GM12878 (cell line): ENCODE results near the gene TUBB1. TPM values are rescaled to one million over a fixed set of nuclear protein-coding genes. Genes with fewer than 3 reads are reported as not detected.

Source experiments
- ATF3 ChIP-seq: IDR thresholded peaks from 2 replicates; pipeline ENCODE4 v1.6.1; 2011; ENCODE audit warnings: low read depth, mild to moderate bottlenecking, low read length, moderate library complexity, borderline replicate concordance; ENCODE audit errors: extremely low read depth
- CBX5 ChIP-seq: sonication (generic); IDR thresholded peaks from 2 replicates; pipeline ENCODE4 v1.6.1; 2016; ENCODE audit warnings: low read depth, moderate library complexity, mild to moderate bottlenecking, inconsistent platforms
- CHD4 ChIP-seq: fragments of 200-600 bp; sonication (generic); IDR thresholded peaks from 2 replicates; pipeline ENCODE4 v1.6.1; 2016; ENCODE audit warnings: mild to moderate bottlenecking
- CREB1 ChIP-seq: IDR thresholded peaks from 2 replicates; pipeline ENCODE4 v1.6.1; 2012; ENCODE audit warnings: low read depth, mild to moderate bottlenecking, inconsistent platforms
- ELK1 ChIP-seq: IDR thresholded peaks from 2 replicates; pipeline ENCODE4 v1.6.1; 2012; ENCODE audit warnings: low read depth, low read length, improper control_type of control experiment
- HSF1 ChIP-seq: fragments of 150-350 bp; IDR thresholded peaks from 2 replicates; pipeline ENCODE4 v1.6.1; 2014; ENCODE audit warnings: mild to moderate bottlenecking, low read depth, low read length
- JUND ChIP-seq: IDR thresholded peaks from 2 replicates; pipeline ENCODE4 v1.6.1; 2012; ENCODE audit warnings: low read depth, mild to moderate bottlenecking, low read length, improper control_type of control experiment, moderate library complexity
- MLLT1 ChIP-seq: fragments of 450-650 bp; IDR thresholded peaks from 2 replicates; pipeline ENCODE4 v1.6.1; 2016; ENCODE audit warnings: mild to moderate bottlenecking
- MTA2 ChIP-seq: fragments of 450-650 bp; IDR thresholded peaks from 2 replicates; pipeline ENCODE4 v1.6.1; 2016; ENCODE audit warnings: low read depth, mild to moderate bottlenecking, moderate library complexity
- NFXL1 ChIP-seq: fragments of 450-650 bp; IDR thresholded peaks from 2 replicates; pipeline ENCODE4 v1.6.1; 2017; ENCODE audit warnings: antibody characterized with exemption, mild to moderate bottlenecking, borderline replicate concordance
- NR2F1 ChIP-seq: fragments of 450-650 bp; conservative IDR thresholded peaks from 2 replicates; pipeline ENCODE4 v1.6.1; 2017; ENCODE audit warnings: mild to moderate bottlenecking
- PML ChIP-seq: IDR thresholded peaks from 2 replicates; pipeline ENCODE4 v1.6.1; 2012; ENCODE audit warnings: low read length, inconsistent platforms
- POLR2AphosphoS5 ChIP-seq: IDR thresholded peaks from 2 replicates; pipeline ENCODE4 v1.6.1; 2011; ENCODE audit warnings: mild to moderate bottlenecking, low read length, inconsistent platforms
- POU2F2 ChIP-seq: IDR thresholded peaks from 3 replicates; pipeline ENCODE4 v1.6.1; 2011; ENCODE audit warnings: low read depth, mild to moderate bottlenecking, low read length, borderline replicate concordance
- SREBF1 ChIP-seq: IDR thresholded peaks from 2 replicates; pipeline ENCODE4 v1.6.1; 2012; ENCODE audit warnings: mild to moderate bottlenecking, low read length
- WRNIP1 ChIP-seq: IDR thresholded peaks from 2 replicates; pipeline ENCODE4 v1.6.1; 2011; ENCODE audit warnings: low read depth, low read length, improper control_type of control experiment, borderline replicate concordance
- YBX1 ChIP-seq: fragments of 450-650 bp; IDR thresholded peaks from 2 replicates; pipeline ENCODE4 v1.6.1; 2016; ENCODE audit warnings: antibody characterized with exemption
- ZNF274 ChIP-seq: IDR thresholded peaks from one replicate; pipeline ENCODE4 v1.8.0; 2011; ENCODE audit not compliant: insufficient read length, insufficient read depth
- ZNF384 ChIP-seq: IDR thresholded peaks from 2 replicates; pipeline ENCODE4 v1.6.1; 2012; ENCODE audit warnings: low read depth, mild to moderate bottlenecking, low read length, improper control_type of control experiment, borderline replicate concordance
- ZNF592 ChIP-seq: fragments of 450-650 bp; IDR thresholded peaks from 2 replicates; pipeline ENCODE4 v1.6.1; 2017; ENCODE audit warnings: mild to moderate bottlenecking, moderate library complexity
- ZNF622 ChIP-seq: fragments of 450-650 bp; IDR thresholded peaks from 2 replicates; pipeline ENCODE4 v1.6.1; 2017; ENCODE audit warnings: mild to moderate bottlenecking, inconsistent platforms
- ZZZ3 ChIP-seq: IDR thresholded peaks from 2 replicates; pipeline ENCODE4 v1.6.1; 2011; ENCODE audit warnings: low read depth; ENCODE audit not compliant: control insufficient read depth, insufficient read length
- polyA plus RNA-seq, 11 experiments: library from polyadenylated mRNA; depleted of rRNA in 4 of 11; unstranded in 6 of 11; stranded (reverse) in 5 of 11; fragments of >200 nt; fragmentation: Nextera tagmentation in 4 of 11; fragmentation: Illumina TruSeq in 1 of 11; extraction: Ambion mirVana in 4 of 11; extraction: Trizol in 1 of 11; gene quantifications; 1 replicate in 1 of 11; 2 replicates in 10 of 11; pipeline versions ENCODE4 v1.2.1 to v1.2.3, GENCODE V29; 2011 to 2016; ENCODE audit warnings: inconsistent platforms in 2 of 11, missing spikeins in 2 of 11, low read depth in 1 of 11
- total RNA-seq, 4 experiments: library from RNA; depleted of rRNA in 3 of 4; stranded (reverse); fragments of >200 nt in 3 of 4; fragmentation: Illumina TruSeq in 1 of 4; extraction: Trizol in 1 of 4; gene quantifications; 2 replicates each; pipeline versions ENCODE4 v1.2.1 to v1.2.3, GENCODE V29; 2013 to 2021

Gene TUBB1
- total and polyA plus RNA-seq, 10 of the 15 experiments (the other 5 are each of a cell fraction or from before 2014, with no cell fraction given) = 0.02 to 0.20 (median 0.06) TPM; not detected in 3

GRCh38 chr20:58980711-58981627 is 38.3 kb upstream of the TUBB1 start, which contains the start of gene NELFCD (continued):
- no peak for TF ChIP-seq SREBF1
- no peak for TF ChIP-seq NFXL1
- no peak; the same call in 2 of the 3 replicates for TF ChIP-seq POU2F2
- TF ChIP-seq ZNF592 = no peak
- TF ChIP-seq ATF3 = no peak
- no peak for TF ChIP-seq CREB1
- peak; percentile 56; the same call in 1 of the 2 replicates for TF ChIP-seq CHD4
- no peak for TF ChIP-seq JUND
- TF ChIP-seq NR2F1 = peak; percentile 70
- no peak for TF ChIP-seq CBX5
- peak; percentile 89 for TF ChIP-seq POLR2AphosphoS5
- no peak; the same call in 1 of the 2 replicates for TF ChIP-seq ELK1
- no peak for TF ChIP-seq ZNF384
- no peak for TF ChIP-seq MTA2
- TF ChIP-seq WRNIP1 = no peak
- TF ChIP-seq PML = peak; percentile 86
- no peak for TF ChIP-seq ZNF274
- no peak for TF ChIP-seq HSF1
- no peak for TF ChIP-seq ZNF622
- no peak for TF ChIP-seq ZZZ3
- TF ChIP-seq MLLT1 = peak; percentile 43; the same call in 1 of the 2 replicates
- TF ChIP-seq YBX1 = no peak
